Fibroblast of pulmonary artery (primary cell): Measurements from ENCODE around the gene UCP1.

Experiments used
- DNase-seq: peaks from one replicate; pipeline ENCODE4 v3.0.0-alpha.2; 2010; ENCODE audit warnings: low read depth
- H3K4me3 ChIP-seq: replicated peaks from 2 replicates; pipeline ENCODE4 v1.5.1; 2011; ENCODE audit warnings: low read depth, mild to moderate bottlenecking, control low read depth, low read length, moderate library complexity
- TF ChIP-seq, protein P1 (sequence below): IDR thresholded peaks from 2 replicates; pipeline ENCODE4 v1.5.1; 2011; ENCODE audit warnings: mild to moderate bottlenecking, control low read depth, low read length, inconsistent platforms; ENCODE audit errors: missing control alignments

UCP1 gene

DNA sequence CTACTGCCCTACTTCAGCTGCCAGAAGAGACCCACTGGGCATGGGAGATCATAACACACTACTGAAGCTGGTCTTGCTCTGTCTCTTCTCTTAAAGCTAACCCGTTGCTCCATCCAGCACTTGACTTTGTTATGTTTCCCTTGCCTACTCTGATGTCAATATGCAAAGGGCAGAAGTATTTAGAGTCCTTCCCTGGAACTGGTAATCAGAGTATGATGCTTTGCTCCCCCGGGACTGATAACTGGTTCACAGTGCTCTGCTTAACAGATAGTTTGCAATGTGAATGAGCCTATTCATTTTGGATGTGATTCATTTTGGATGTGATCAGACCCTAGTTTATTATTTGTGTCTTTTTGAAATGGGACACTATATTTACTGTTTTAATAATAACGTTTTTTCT is 12.3 kb upstream of the UCP1 start:
- TF ChIP-seq, protein P1, sequence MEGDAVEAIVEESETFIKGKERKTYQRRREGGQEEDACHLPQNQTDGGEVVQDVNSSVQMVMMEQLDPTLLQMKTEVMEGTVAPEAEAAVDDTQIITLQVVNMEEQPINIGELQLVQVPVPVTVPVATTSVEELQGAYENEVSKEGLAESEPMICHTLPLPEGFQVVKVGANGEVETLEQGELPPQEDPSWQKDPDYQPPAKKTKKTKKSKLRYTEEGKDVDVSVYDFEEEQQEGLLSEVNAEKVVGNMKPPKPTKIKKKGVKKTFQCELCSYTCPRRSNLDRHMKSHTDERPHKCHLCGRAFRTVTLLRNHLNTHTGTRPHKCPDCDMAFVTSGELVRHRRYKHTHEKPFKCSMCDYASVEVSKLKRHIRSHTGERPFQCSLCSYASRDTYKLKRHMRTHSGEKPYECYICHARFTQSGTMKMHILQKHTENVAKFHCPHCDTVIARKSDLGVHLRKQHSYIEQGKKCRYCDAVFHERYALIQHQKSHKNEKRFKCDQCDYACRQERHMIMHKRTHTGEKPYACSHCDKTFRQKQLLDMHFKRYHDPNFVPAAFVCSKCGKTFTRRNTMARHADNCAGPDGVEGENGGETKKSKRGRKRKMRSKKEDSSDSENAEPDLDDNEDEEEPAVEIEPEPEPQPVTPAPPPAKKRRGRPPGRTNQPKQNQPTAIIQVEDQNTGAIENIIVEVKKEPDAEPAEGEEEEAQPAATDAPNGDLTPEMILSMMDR = no peak
- H3K4me3 ChIP-seq = no peak overlapping the region
- DNase-seq = no peak

DNA sequence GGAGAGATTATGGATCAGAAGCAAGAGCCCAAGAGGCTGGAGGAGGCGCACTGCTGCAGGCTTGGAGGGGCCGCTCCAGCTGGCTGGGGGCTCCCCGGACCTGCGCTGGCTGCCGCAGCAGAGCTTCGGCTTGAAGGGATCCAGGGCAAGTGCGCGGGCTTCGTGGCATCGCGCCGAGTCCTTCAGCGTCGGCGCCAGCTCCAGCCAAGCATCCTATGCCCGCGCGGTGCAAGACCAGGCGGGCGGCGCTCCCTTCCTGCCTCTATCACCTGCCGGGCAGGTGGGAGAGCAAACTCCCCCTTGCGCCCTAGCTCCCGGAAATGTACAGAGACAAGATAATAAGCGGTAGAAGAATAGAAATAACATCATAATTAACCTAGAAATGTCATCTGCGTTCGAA is 10.5 kb upstream of the UCP1 start:
- TF ChIP-seq, protein P1 = no peak
- no peak for DNase-seq
- no peak overlapping the region for H3K4me3 ChIP-seq

DNA sequence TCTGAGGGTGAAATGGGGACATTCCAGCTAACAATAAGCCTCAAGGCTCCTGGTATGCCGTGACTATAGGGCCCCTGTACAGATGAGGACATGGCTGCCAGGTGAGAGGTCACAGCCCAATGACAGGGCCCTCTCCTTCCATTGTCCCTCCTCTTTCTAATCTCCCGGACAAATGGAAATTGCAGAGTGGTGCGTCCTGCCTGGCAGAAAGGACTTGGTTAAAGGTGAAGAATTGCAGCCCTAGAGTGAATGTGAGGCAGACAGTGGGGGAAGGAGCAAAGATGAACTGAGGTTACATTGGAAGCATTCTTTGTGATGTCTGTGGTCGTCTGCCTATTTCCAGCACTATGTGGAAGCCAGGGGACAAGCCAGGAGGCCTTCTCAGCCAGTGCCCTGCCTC is 6.7 kb upstream of the UCP1 start:
- TF ChIP-seq, protein P1 = no peak
- no peak for DNase-seq
- no peak overlapping the region for H3K4me3 ChIP-seq

DNA sequence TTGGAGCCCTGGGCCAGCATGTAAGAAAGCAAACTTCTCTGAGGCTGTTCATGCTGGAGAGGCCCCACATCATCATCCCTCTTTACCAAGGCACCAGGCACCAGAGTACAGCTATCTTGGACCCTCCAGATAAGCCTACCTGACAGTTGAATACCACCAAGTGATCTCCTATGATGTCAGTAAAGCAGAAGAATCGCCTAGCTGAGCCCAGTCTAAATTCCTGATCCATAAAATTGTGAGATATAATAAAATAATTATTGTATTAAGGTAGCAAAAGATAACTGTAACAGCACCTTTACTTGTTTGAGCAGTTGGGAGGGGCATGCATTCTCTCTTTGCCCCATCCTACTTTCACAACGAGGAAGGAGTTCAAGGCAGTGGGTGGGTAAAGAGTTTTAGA is 2.9 kb upstream of the UCP1 start:
- DNase-seq = no peak
- no peak overlapping the region for H3K4me3 ChIP-seq
- TF ChIP-seq, protein P1 = no peak

DNA sequence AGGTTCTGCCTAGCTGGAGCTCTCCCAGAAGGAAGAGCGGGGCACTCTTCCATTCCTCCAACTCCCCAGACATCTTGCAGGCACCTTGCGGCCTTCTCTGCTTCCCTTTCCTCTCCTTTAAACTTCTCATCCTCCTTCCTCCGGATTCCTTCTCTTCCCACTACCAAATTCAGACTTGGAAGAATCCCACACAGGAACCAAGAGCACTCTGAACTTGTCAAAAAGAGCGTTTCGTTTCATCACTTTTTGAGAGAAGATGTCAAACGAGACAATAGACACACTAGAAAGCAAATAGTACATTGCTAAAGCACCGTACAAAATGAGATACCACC is 512 bp upstream of the UCP1 start:
- H3K4me3 ChIP-seq = no peak overlapping the region
- TF ChIP-seq, protein P1 = no peak
- no peak for DNase-seq

DNA sequence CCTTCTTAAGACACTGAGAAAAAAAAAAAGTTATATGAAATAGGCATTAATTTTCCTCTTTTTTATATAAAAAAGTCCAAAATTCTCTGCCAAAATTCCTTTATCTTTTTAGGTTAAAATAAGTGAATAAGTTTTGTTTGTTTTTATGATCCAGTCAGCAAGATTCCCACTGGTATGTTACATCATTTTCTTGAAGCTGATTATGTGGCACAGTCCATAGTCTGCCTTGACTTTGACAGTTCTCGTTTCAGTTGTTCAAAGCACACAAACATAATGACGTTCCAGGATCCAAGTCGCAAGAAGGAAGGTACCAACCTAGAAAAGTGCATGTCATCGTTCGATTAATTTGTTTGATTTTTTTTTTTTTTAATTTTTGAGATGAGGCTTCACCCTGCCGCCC is 9.1 kb downstream of the UCP1 start:
- TF ChIP-seq, protein P1 = no peak
- DNase-seq = no peak
- no peak overlapping the region for H3K4me3 ChIP-seq

DNA sequence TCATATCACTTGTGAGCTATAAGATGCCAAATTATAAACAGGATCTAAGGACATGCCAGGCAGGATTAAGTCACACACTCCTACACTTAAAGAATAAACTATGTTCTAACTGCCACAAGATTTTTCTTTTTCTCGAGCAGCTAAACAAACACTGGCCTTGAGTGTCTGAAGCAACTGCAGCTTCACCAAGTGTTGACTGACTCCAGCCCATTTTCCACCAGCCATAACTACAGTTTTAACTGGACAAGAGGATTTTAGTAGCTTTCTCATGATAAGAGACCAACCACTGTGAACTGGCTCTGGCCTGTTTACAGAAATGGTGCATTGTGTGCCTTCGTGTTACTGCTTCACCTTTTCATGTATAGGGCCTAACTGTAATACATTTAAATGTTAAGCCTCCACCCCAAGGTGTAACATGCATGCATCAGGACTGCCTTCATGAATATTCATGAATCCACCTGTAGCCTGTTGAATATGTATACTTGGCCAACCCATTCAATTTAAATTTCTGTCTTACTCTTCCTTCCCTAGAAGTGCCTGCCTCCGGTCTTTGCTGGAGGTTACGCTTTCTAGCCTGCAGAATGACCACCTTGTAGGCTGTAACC is 10.8 kb downstream of the UCP1 start:
- no peak overlapping the region for H3K4me3 ChIP-seq
- TF ChIP-seq, protein P1 = no peak
- no peak for DNase-seq
